ENCODE measurements around the gene IQGAP3. TPM values are rescaled to one million over a fixed set of nuclear protein-coding genes. Genes with fewer than 3 reads are reported as not detected.

The IQGAP3 gene
- polyA plus RNA-seq, 1 donor from 2014 or later: not detected

DNA sequence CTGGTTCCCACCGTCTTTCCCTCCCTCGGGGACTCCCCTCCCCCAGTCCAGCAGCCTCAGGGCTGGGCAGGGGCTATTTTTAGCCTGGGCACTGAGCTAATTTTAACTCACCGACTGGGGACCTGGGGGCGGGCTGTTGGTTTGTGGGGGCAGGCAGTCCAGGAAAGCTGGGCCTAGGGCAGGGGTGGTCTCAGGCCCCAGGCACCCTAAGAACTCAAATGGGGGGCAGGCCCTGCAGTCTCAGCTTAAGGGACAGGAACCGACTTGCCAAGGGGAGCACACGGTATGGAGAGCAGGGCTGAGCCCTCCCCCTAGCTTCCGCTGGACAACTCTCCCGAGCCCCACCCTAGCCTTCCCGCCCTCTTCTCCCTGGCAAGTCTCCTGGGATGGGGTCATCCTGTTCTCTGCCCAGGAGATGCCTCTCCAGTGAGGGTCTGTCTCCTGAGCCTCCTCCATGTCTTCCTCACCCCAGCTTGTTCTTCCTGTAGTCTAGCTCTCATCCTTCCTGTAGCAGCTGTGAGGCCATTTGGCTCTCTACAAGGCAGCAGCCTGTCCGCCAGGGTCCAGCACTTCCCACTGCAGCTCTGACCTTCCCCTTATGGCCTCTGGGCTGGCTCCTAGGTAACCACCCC is 81.8 kb downstream of the IQGAP3 start:
- no peaks in the 10 kb centered on the region for H3K36me3 ChIP-seq (ENCODE audit: insufficient read depth, low read length)
- no peaks in the 10 kb centered on the region for H3K9me3 ChIP-seq (ENCODE audit: low read length)
- H3K27ac ChIP-seq (ENCODE audit: low read length): peak overlapping the region; percentile 94
- peak overlapping the region; percentile 57 for H3K4me3 ChIP-seq (ENCODE audit: low read length)
- TF ChIP-seq, protein P1, sequence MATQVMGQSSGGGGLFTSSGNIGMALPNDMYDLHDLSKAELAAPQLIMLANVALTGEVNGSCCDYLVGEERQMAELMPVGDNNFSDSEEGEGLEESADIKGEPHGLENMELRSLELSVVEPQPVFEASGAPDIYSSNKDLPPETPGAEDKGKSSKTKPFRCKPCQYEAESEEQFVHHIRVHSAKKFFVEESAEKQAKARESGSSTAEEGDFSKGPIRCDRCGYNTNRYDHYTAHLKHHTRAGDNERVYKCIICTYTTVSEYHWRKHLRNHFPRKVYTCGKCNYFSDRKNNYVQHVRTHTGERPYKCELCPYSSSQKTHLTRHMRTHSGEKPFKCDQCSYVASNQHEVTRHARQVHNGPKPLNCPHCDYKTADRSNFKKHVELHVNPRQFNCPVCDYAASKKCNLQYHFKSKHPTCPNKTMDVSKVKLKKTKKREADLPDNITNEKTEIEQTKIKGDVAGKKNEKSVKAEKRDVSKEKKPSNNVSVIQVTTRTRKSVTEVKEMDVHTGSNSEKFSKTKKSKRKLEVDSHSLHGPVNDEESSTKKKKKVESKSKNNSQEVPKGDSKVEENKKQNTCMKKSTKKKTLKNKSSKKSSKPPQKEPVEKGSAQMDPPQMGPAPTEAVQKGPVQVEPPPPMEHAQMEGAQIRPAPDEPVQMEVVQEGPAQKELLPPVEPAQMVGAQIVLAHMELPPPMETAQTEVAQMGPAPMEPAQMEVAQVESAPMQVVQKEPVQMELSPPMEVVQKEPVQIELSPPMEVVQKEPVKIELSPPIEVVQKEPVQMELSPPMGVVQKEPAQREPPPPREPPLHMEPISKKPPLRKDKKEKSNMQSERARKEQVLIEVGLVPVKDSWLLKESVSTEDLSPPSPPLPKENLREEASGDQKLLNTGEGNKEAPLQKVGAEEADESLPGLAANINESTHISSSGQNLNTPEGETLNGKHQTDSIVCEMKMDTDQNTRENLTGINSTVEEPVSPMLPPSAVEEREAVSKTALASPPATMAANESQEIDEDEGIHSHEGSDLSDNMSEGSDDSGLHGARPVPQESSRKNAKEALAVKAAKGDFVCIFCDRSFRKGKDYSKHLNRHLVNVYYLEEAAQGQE (IDR thresholded peaks at IDR 0.05; ENCODE audit: borderline replicate concordance): no peak
- TF ChIP-seq, protein P2, sequence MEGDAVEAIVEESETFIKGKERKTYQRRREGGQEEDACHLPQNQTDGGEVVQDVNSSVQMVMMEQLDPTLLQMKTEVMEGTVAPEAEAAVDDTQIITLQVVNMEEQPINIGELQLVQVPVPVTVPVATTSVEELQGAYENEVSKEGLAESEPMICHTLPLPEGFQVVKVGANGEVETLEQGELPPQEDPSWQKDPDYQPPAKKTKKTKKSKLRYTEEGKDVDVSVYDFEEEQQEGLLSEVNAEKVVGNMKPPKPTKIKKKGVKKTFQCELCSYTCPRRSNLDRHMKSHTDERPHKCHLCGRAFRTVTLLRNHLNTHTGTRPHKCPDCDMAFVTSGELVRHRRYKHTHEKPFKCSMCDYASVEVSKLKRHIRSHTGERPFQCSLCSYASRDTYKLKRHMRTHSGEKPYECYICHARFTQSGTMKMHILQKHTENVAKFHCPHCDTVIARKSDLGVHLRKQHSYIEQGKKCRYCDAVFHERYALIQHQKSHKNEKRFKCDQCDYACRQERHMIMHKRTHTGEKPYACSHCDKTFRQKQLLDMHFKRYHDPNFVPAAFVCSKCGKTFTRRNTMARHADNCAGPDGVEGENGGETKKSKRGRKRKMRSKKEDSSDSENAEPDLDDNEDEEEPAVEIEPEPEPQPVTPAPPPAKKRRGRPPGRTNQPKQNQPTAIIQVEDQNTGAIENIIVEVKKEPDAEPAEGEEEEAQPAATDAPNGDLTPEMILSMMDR (IDR thresholded peaks at IDR 0.05; ENCODE audit: poor library complexity, severe bottlenecking): no peak
- no peaks in the 10 kb centered on the region for H4K20me1 ChIP-seq (ENCODE audit: insufficient read depth)
- peak overlapping the region; percentile 72 for H3K9ac ChIP-seq (ENCODE audit: low read length)
- no peak overlapping the region for H2AFZ ChIP-seq (ENCODE audit: low read depth, low read length)
- peaks cover 8% of the 10 kb centered on the region for H3F3A ChIP-seq (ENCODE audit: insufficient read depth, low read length, poor library complexity, severe bottlenecking)
- no peak overlapping the region for H3K4me2 ChIP-seq (ENCODE audit: low read length)
- no peaks in the 10 kb centered on the region for H3K9me2 ChIP-seq (ENCODE audit: insufficient read depth, low read length)
- no peaks in the 10 kb centered on the region for H3K27me3 ChIP-seq (ENCODE audit: insufficient read depth, low read depth, low read length)
- peaks cover 78% of the 10 kb centered on the region for H3K79me2 ChIP-seq (replicated peaks; ENCODE audit: insufficient read depth, low read length)

DNA sequence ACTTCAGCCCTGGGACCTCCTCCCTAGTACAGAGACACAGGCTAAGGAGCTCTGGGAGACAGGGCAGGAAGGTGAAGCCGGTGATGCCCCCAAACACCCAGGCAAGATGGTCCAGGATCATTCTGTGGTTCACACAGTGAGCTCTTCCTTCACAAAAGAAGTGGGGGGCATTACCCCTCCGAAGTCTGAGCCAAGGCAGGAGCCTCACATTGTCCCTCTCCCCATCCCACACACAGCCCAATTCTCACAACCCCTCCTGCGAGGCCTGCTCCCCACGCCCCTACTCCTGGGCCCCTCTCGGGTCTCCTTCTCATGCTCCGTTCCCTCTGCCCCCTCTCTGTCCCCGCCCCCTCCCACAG is 82.5 kb downstream of the IQGAP3 start:
- Histone ChIP-seq H3K4me2 (ENCODE audit: low read length) (peak overlapping the region; percentile 5), H3K9me2 (ENCODE audit: insufficient read depth, low read length) (no peaks in the 10 kb centered on the region), H3K36me3 (ENCODE audit: insufficient read depth, low read length) (no peaks in the 10 kb centered on the region), H3K79me2 (replicated peaks; ENCODE audit: insufficient read depth, low read length) (peaks cover 78% of the 10 kb centered on the region), H3K27ac (ENCODE audit: low read length) (peak overlapping the region; percentile 94), H3K9me3 (ENCODE audit: low read length) (no peaks in the 10 kb centered on the region), H3K27me3 (ENCODE audit: insufficient read depth, low read depth, low read length) (no peaks in the 10 kb centered on the region), H4K20me1 (ENCODE audit: insufficient read depth) (no peaks in the 10 kb centered on the region), H3K4me3 (ENCODE audit: low read length) (peak overlapping the region; percentile 57), H2AFZ (ENCODE audit: low read depth, low read length) (no peak overlapping the region), H3K9ac (ENCODE audit: low read length) (peak overlapping the region; percentile 72), H3F3A (ENCODE audit: insufficient read depth, low read length, poor library complexity, severe bottlenecking) (peaks cover 8% of the 10 kb centered on the region)
- TF ChIP-seq MXI1 (conservative IDR thresholded peaks at IDR 0.05; ENCODE audit: poor library complexity, severe bottlenecking) (no peak), EP300 (conservative IDR thresholded peaks at IDR 0.05; ENCODE audit: poor library complexity, severe bottlenecking) (no peak), SMC3 (conservative IDR thresholded peaks at IDR 0.05; ENCODE audit: poor library complexity) (no peak), RAD21 (conservative IDR thresholded peaks at IDR 0.05) (no peak), TAF1 (IDR thresholded peaks at IDR 0.05; ENCODE audit: low read depth) (no peak), EZH2 (IDR thresholded peaks at IDR 0.05; ENCODE audit: borderline replicate concordance, insufficient read depth, low read length, poor library complexity, severe bottlenecking) (no peak), POLR2AphosphoS5 (IDR thresholded peaks at IDR 0.05) (no peak)
- TF ChIP-seq, protein P1 (IDR thresholded peaks at IDR 0.05; ENCODE audit: borderline replicate concordance): no peak
- TF ChIP-seq, protein P2 (IDR thresholded peaks at IDR 0.05; ENCODE audit: poor library complexity, severe bottlenecking): no peak
